Caco-2 (cell line): ENCODE data around the gene ARAP1. TPM values are rescaled to one million over a fixed set of nuclear protein-coding genes. Genes with fewer than 3 reads are reported as not detected.

Experiments used
- BruUV-seq: library from RNA; stranded (reverse); fragments of 400-500 nt; replicated peaks from 2 replicates; lab custom pipeline; 2021; lab: Mats Ljungman, UMichigan
- CTCF ChIA-PET: fragments of 300-600 bp; sonication (Branson Sonifier 250); formaldehyde crosslinking; loops from one replicate; lab custom pipeline; 2022; ENCODE audit warnings: antibody characterized with exemption; lab: Charles Lee
- POLR2A ChIA-PET: fragments of 300-600 bp; sonication (Branson Sonifier 250); formaldehyde crosslinking; loops from one replicate; lab custom pipeline; 2022; ENCODE audit warnings: antibody characterized with exemption; lab: Charles Lee
- DNase-seq, 2 experiments: peaks; one replicate each; pipeline versions ENCODE4 v3.0.0 to v3.0.0-alpha.2; 2020 to 2022
- H3K27me3 ChIP-seq: replicated peaks from 2 replicates; pipeline ENCODE4 v1.6.0; 2011; ENCODE audit warnings: low read length; ENCODE audit not compliant: control insufficient read depth, insufficient read depth
- H3K36me3 ChIP-seq: 2 replicates; pipeline ENCODE4 v1.5.1; 2011; ENCODE audit warnings: low read length; ENCODE audit not compliant: control insufficient read depth, insufficient read depth
- H3K4me1 ChIP-seq: fragments of 250-450 bp; sonication (Bioruptor Pico); 2 replicates; pipeline ENCODE4 v1.5.1; 2020; ENCODE audit warnings: mild to moderate bottlenecking
- H3K4me3 ChIP-seq: 2 replicates; pipeline ENCODE4 v1.5.1; 2011; ENCODE audit warnings: low read depth, mild to moderate bottlenecking, control low read depth, low read length
- H3K9me3 ChIP-seq: fragments of 250-450 bp; sonication (Bioruptor Pico); 2 replicates; pipeline ENCODE4 v1.5.1; 2020; ENCODE audit warnings: mild to moderate bottlenecking, moderate library complexity
- H3K27ac Mint-ChIP-seq: one replicate; pipeline ENCODE4 v1.8.0; 2022; ENCODE audit warnings: mixed read lengths; ENCODE audit not compliant: unreplicated experiment
- H3K27me3 Mint-ChIP-seq: one replicate; pipeline ENCODE4 v1.8.0; 2022; ENCODE audit warnings: mixed read lengths; ENCODE audit not compliant: insufficient read depth, unreplicated experiment
- H3K36me3 Mint-ChIP-seq: one replicate; pipeline ENCODE4 v1.8.0; 2022; ENCODE audit warnings: mild to moderate bottlenecking, mixed read lengths; ENCODE audit not compliant: insufficient read depth, unreplicated experiment
- H3K4me1 Mint-ChIP-seq: one replicate; pipeline ENCODE4 v1.8.0; 2022; ENCODE audit warnings: low read depth, mixed read lengths; ENCODE audit not compliant: unreplicated experiment
- H3K4me3 Mint-ChIP-seq: one replicate; pipeline ENCODE4 v1.8.0; 2022; ENCODE audit warnings: mild to moderate bottlenecking, moderate library complexity, mixed read lengths; ENCODE audit not compliant: unreplicated experiment
- H3K9me3 Mint-ChIP-seq: one replicate; pipeline ENCODE4 v1.8.0; 2022; ENCODE audit warnings: mixed read lengths; ENCODE audit not compliant: unreplicated experiment
- intact Hi-C: fragments of 100-400 bp; cut with micrococcal nuclease; formaldehyde crosslinking; loops from one replicate; pipeline ENCODE4 v1.10.0; 2022; ENCODE audit not compliant: unreplicated experiment
- total RNA-seq: library from RNA; stranded (reverse); gene quantifications from 2 replicates; pipeline ENCODE4 v1.2.3, GENCODE V29; 2022
- TF ChIP-seq, protein P1 (sequence below), 2 experiments: fragments of 200-600 bp in 1 of 2; IDR thresholded peaks; 1 replicate in 1 of 2; 2 replicates in 1 of 2; pipeline versions ENCODE4 v1.5.1 to v1.8.0; 2011 to 2022; ENCODE audit warnings: antibody characterized with exemption in 1 of 2, control low read depth in 1 of 2, inconsistent platforms in 1 of 2, low read depth in 1 of 2, low read length in 1 of 2, mild to moderate bottlenecking in 1 of 2, moderate library complexity in 1 of 2; ENCODE audit not compliant: insufficient read depth in 1 of 2, severe bottlenecking in 1 of 2, unreplicated experiment in 1 of 2

The ARAP1 gene
- total RNA-seq, 1 experiment from 2014 or later: 87.1 TPM

DNA sequence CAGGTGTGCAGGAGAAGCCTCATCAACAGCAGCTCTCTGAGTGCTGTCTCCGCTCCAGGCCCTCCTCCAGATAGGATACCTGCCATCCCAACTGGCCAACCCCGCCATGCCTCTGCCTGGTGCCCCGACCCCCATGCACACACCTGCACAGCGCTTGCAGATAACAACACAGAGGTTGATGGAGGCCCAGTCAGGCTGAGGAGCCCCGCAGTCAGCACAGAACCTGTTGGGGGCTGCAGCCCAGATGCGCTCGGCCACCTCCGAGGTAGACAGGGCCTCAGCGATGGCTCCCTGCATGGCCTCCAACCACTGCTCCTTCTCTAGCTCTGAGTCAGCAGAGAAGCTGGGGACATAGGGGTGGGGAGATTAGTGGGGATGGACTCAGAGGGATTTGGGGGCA, 45.2 kb downstream of the ARAP1 start:
- H3K4me3 Mint-ChIP-seq: no peak overlapping the region
- POLR2A ChIA-PET: no interaction called here

DNA sequence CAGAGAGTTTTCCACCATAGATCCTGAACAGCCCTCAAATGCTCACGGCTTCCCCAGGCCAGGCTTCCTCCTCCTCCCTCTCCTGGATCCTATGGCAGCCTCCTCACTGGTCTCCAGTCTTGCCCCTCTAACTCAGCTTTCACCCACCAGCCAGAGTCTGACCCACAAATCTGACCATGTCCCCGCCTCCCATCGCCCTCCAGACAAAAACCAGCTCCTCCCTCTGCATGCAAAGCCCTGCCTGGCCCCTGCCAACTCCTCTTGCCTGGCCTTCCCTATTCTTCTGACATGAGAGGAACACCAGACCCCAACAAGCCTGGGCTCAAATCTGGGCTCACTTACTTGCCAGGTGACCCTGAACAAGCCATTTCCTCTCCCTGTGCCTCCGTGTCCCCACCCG, 45.6 kb downstream of the ARAP1 start:
- Mint-ChIP-seq H3K27me3 (no peaks in the 10 kb centered on the region), H3K27ac (peak overlapping the region; percentile 15), H3K9me3 (no peaks in the 10 kb centered on the region), H3K4me3 (no peak overlapping the region), H3K36me3 (peaks cover 53% of the 10 kb centered on the region), H3K4me1 (no peaks in the 10 kb centered on the region)
- ChIA-PET POLR2A (no interaction called here), CTCF (no interaction called here)
- no peaks in the 10 kb centered on the region for H3K27me3 ChIP-seq
- DNase-seq: no peak
- TF ChIP-seq, protein P1, sequence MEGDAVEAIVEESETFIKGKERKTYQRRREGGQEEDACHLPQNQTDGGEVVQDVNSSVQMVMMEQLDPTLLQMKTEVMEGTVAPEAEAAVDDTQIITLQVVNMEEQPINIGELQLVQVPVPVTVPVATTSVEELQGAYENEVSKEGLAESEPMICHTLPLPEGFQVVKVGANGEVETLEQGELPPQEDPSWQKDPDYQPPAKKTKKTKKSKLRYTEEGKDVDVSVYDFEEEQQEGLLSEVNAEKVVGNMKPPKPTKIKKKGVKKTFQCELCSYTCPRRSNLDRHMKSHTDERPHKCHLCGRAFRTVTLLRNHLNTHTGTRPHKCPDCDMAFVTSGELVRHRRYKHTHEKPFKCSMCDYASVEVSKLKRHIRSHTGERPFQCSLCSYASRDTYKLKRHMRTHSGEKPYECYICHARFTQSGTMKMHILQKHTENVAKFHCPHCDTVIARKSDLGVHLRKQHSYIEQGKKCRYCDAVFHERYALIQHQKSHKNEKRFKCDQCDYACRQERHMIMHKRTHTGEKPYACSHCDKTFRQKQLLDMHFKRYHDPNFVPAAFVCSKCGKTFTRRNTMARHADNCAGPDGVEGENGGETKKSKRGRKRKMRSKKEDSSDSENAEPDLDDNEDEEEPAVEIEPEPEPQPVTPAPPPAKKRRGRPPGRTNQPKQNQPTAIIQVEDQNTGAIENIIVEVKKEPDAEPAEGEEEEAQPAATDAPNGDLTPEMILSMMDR (IDR thresholded peaks at IDR 0.05; ENCODE audit: insufficient read depth in 1 of 2, low read depth in 1 of 2, low read length in 1 of 2, severe bottlenecking in 1 of 2, unreplicated experiment in 1 of 2): no peak
- H3K4me3 ChIP-seq: no peak overlapping the region
- BruUV-seq: no TSS peak
- intact Hi-C loops: no loop called here
- no peaks in the 10 kb centered on the region for H3K4me1 ChIP-seq
- H3K9me3 ChIP-seq: no peaks in the 10 kb centered on the region
- peaks cover 9% of the 10 kb centered on the region for H3K36me3 ChIP-seq

More for the DNA sequence above, 45.2 kb downstream of the ARAP1 start:
- no peaks in the 10 kb centered on the region for H3K9me3 Mint-ChIP-seq
- no TSS peak for BruUV-seq
- Histone ChIP-seq H3K27me3 (no peaks in the 10 kb centered on the region), H3K9me3 (no peaks in the 10 kb centered on the region), H3K4me3 (no peak overlapping the region), H3K4me1 (no peaks in the 10 kb centered on the region), H3K36me3 (peaks cover 13% of the 10 kb centered on the region)
- CTCF ChIA-PET: no interaction called here
- H3K27ac Mint-ChIP-seq: no peak overlapping the region
- no peak for DNase-seq
- TF ChIP-seq, protein P1 (IDR thresholded peaks at IDR 0.05; ENCODE audit: insufficient read depth in 1 of 2, low read depth in 1 of 2, low read length in 1 of 2, severe bottlenecking in 1 of 2, unreplicated experiment in 1 of 2): no peak
- H3K36me3 Mint-ChIP-seq: peaks cover 51% of the 10 kb centered on the region
- intact Hi-C loops: no loop called here
- H3K27me3 Mint-ChIP-seq: no peaks in the 10 kb centered on the region
- H3K4me1 Mint-ChIP-seq: no peaks in the 10 kb centered on the region

DNA sequence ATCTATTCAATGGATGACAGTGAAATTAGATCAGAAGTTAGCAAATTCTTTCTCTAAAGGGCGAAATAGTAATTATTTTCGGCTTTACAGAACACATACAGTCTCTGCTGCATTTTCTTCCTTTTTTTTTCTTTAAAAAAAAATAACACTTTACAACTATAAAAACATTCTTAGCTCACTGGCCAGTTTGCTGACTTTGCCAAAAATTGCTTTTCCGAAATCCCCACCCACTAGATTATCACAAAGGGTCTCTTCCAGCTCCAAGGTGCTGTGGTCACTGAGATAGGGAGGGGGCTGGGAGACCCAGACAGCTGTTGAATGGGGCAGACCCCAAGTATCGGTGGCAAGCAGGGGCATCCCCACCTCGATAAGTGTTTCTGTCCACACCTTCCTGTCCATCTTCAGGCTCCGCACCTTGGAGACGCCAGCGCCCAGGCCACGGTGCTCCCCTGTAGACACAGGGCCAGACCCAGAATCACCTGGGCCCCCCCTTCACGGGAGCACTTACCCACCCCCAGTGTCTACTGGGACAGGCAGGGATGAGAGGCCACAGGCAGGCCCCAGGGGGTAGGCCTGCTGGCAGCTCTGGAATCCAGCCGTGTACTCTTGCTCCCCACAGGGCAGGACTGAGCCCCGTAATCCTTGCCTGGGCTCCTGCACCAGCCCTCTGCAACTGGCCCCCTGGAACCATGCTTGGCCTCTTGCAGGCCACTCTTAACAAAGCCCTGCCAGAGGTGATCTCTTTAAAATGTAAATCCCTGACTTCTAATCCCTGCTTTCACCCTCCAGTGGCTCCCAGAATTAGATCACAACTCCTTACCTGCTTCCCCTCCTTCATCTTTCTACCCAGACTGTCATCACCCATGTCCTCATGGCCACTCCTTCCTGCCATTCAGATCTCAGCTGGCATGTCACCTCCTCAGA, 46.5 kb downstream of the ARAP1 start:
- no peaks in the 10 kb centered on the region for H3K9me3 Mint-ChIP-seq
- BruUV-seq: no TSS peak
- H3K36me3 Mint-ChIP-seq: peaks cover 54% of the 10 kb centered on the region
- TF ChIP-seq, protein P1 (IDR thresholded peaks at IDR 0.05; ENCODE audit: insufficient read depth in 1 of 2, low read depth in 1 of 2, low read length in 1 of 2, severe bottlenecking in 1 of 2, unreplicated experiment in 1 of 2): no peak
- ChIA-PET POLR2A (no interaction called here), CTCF (interaction anchor here (1.6 kb wide), 1 partner anchor 19 kb away, joined by 5 read pairs; no protein-coding TSS in a partner anchor)
- H3K4me1 Mint-ChIP-seq: no peaks in the 10 kb centered on the region
- H3K27me3 Mint-ChIP-seq: no peaks in the 10 kb centered on the region
- Histone ChIP-seq H3K4me3 (no peak overlapping the region), H3K4me1 (no peaks in the 10 kb centered on the region), H3K9me3 (no peaks in the 10 kb centered on the region), H3K36me3 (peaks cover 9% of the 10 kb centered on the region), H3K27me3 (no peaks in the 10 kb centered on the region)
- intact Hi-C loops: no loop called here
- DNase-seq: no peak
- no peak overlapping the region for H3K4me3 Mint-ChIP-seq
- peak overlapping the region; percentile 15 for H3K27ac Mint-ChIP-seq
